ENCODE data around the gene POMGNT2.

DNA sequence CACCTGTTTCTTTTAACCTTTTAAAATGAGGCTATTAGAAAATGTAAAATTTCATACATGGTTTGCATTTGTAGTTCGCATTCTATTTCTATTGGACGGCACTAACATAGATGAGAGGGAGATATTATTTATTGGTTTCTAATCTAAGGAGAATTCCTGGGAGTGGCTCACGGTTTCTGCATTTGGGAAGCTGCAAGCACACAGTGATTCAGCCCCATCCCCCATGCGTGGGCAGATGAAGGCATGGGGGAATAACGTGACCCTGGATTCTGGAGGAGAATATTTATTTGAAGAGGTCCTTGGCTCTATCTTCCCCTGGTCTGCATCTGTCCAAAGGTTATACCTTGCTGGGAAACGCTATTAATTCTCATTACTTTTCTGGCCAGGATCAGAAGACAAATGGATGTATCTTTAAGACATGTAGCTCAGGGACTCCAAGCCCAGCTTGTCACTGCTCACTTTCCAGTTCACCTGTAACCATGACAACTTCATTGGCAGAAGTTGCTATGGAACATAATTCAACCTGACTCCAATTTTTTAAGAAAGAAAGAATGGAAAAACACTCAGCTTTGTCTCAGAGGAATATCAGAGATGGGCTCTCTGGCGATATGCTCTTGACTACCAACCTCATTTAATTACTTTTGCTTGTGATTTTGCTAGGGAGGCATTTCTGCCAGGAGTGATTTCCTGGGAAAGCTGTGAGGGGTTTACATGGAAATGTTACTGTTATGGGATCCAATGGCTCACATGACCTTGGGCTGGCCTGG, 27.2 kb upstream of the POMGNT2 start:
- TF ChIP-seq, protein P1, sequence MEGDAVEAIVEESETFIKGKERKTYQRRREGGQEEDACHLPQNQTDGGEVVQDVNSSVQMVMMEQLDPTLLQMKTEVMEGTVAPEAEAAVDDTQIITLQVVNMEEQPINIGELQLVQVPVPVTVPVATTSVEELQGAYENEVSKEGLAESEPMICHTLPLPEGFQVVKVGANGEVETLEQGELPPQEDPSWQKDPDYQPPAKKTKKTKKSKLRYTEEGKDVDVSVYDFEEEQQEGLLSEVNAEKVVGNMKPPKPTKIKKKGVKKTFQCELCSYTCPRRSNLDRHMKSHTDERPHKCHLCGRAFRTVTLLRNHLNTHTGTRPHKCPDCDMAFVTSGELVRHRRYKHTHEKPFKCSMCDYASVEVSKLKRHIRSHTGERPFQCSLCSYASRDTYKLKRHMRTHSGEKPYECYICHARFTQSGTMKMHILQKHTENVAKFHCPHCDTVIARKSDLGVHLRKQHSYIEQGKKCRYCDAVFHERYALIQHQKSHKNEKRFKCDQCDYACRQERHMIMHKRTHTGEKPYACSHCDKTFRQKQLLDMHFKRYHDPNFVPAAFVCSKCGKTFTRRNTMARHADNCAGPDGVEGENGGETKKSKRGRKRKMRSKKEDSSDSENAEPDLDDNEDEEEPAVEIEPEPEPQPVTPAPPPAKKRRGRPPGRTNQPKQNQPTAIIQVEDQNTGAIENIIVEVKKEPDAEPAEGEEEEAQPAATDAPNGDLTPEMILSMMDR (IDR thresholded peaks at IDR 0.05; ENCODE audit: insufficient read depth, low read length) = no peak
- TF ChIP-seq, protein P2, sequence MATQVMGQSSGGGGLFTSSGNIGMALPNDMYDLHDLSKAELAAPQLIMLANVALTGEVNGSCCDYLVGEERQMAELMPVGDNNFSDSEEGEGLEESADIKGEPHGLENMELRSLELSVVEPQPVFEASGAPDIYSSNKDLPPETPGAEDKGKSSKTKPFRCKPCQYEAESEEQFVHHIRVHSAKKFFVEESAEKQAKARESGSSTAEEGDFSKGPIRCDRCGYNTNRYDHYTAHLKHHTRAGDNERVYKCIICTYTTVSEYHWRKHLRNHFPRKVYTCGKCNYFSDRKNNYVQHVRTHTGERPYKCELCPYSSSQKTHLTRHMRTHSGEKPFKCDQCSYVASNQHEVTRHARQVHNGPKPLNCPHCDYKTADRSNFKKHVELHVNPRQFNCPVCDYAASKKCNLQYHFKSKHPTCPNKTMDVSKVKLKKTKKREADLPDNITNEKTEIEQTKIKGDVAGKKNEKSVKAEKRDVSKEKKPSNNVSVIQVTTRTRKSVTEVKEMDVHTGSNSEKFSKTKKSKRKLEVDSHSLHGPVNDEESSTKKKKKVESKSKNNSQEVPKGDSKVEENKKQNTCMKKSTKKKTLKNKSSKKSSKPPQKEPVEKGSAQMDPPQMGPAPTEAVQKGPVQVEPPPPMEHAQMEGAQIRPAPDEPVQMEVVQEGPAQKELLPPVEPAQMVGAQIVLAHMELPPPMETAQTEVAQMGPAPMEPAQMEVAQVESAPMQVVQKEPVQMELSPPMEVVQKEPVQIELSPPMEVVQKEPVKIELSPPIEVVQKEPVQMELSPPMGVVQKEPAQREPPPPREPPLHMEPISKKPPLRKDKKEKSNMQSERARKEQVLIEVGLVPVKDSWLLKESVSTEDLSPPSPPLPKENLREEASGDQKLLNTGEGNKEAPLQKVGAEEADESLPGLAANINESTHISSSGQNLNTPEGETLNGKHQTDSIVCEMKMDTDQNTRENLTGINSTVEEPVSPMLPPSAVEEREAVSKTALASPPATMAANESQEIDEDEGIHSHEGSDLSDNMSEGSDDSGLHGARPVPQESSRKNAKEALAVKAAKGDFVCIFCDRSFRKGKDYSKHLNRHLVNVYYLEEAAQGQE (IDR thresholded peaks at IDR 0.05; ENCODE audit: insufficient replicate concordance, low read depth) = no peak
- TF ChIP-seq POLR2AphosphoS5 (IDR thresholded peaks at IDR 0.05; ENCODE audit: low read depth) (no peak), GABPA (IDR thresholded peaks at IDR 0.05; ENCODE audit: low read depth) (no peak)
